Left lung (tissue), 10 donors: Measurements from ENCODE around the gene MRPL19. TPM values are rescaled to one million over a fixed set of nuclear protein-coding genes. Genes with fewer than 3 reads are reported as not detected.

Experiments used
- ATAC-seq: fragments of 200-7000 bp; cut with Tn5 transposase; one replicate; pipeline ENCODE4 v1.9.1; 2020; ENCODE audit warnings: moderate library complexity
- DNase-seq, 4 donors: peaks; one replicate each; pipeline ENCODE4 v3.0.0-alpha.2; 2013 to 2020
- H3K27ac ChIP-seq, 2 donors: fragments of 200-600 bp; sonication (generic) in 1 of 2; one replicate each; pipeline versions ENCODE4 v1.5.0 to v1.8.0; 2020 to 2021
- H3K27me3 ChIP-seq, 2 donors: fragments of 200-600 bp; sonication (generic) in 1 of 2; one replicate each; pipeline versions ENCODE4 v1.5.0 to v1.8.0; 2020 to 2021
- H3K36me3 ChIP-seq, 2 donors: fragments of 200-600 bp; sonication (generic) in 1 of 2; one replicate each; pipeline versions ENCODE4 v1.5.0 to v1.8.0; 2020 to 2021
- H3K4me1 ChIP-seq, 2 donors: fragments of 200-600 bp; one replicate each; pipeline ENCODE4 v1.8.0; 2021
- H3K4me3 ChIP-seq, 2 donors: fragments of 200-600 bp; sonication (generic) in 1 of 2; one replicate each; pipeline versions ENCODE4 v1.5.0 to v1.8.0; 2020 to 2021; ENCODE audit warnings: mild to moderate bottlenecking in 1 of 2
- H3K9me3 ChIP-seq, 2 donors: fragments of 200-600 bp; sonication (generic) in 1 of 2; one replicate each; pipeline versions ENCODE4 v1.5.0 to v1.8.0; 2020 to 2021
- CTCF ChIP-seq, 2 donors: fragments of 200-600 bp; sonication (generic) in 1 of 2; IDR thresholded peaks; one replicate each; pipeline versions ENCODE4 v1.5.0 to v1.8.0; 2021; ENCODE audit warnings: antibody characterized with exemption in 2 of 2
- intact Hi-C, 2 donors: fragments of 100-400 bp; cut with DNase I; formaldehyde crosslinking; loops; one replicate each; pipeline versions ENCODE4 v1.11.2 to v1.14.2; 2022
- polyA plus RNA-seq, 6 donors: library from polyadenylated mRNA; unstranded; fragments of 120-200 nt; gene quantifications; one replicate each; pipeline ENCODE4 v1.2.1, GENCODE V29; 2013; ENCODE audit not compliant: insufficient read length in 6 of 6
- total RNA-seq, 2 donors: library from RNA; stranded (reverse); fragmentation: NEBNext Ultra II Directional; extraction: Animal tissue kit (Norgen Biotek cat#: 25700); gene quantifications; one replicate each; pipeline ENCODE4 v1.2.1, GENCODE V29; 2021
- donor health status: DM: no; HTN: yes; CAD: no.
- donor health status: DM: no; HTN: no; CAD: no.

The MRPL19 gene
- total and polyA plus RNA-seq, 8 donors: 45.9 to 57.6 (median 52.4) TPM

- DNase-seq: no peak
- no peak overlapping the region for H3K27ac ChIP-seq
- no peaks in the 10 kb centered on the region for H3K4me1 ChIP-seq
- no peak for TF ChIP-seq CTCF (IDR thresholded peaks at IDR 0.05)
- ATAC-seq: no peak
- H3K4me3 ChIP-seq: no peak overlapping the region
- intact Hi-C loops: loop anchor here in 1 of 2 donors (10.0 kb wide), 1 partner anchor 152 kb away; no protein-coding TSS in a partner anchor
- no peaks in the 10 kb centered on the region for H3K27me3 ChIP-seq
- no peaks in the 10 kb centered on the region for H3K36me3 ChIP-seq
- H3K9me3 ChIP-seq: peaks cover 0 to 3% of the 10 kb centered on the region in 2 donors
Observed at GRCh38 chr2:75616406-75616805, 30.2 kb upstream of the MRPL19 start.

GRCh38 chr2:75616933-75617332 is 29.6 kb upstream of the MRPL19 start:
- Histone ChIP-seq H3K4me1 (no peaks in the 10 kb centered on the region), H3K27ac (no peak overlapping the region), H3K4me3 (no peak overlapping the region), H3K27me3 (no peaks in the 10 kb centered on the region), H3K9me3 (peaks cover 0 to 3% of the 10 kb centered on the region in 2 donors), H3K36me3 (no peaks in the 10 kb centered on the region)
- DNase-seq (no peak), ATAC-seq (no peak)
- TF ChIP-seq CTCF (IDR thresholded peaks at IDR 0.05): no peak
- intact Hi-C loops: loop anchor here in 1 of 2 donors (10.0 kb wide), 1 partner anchor 152 kb away; no protein-coding TSS in a partner anchor

- ATAC-seq: no peak
- DNase-seq: no peak
- Histone ChIP-seq H3K9me3 (peaks cover 0 to 3% of the 10 kb centered on the region in 2 donors), H3K4me1 (no peaks in the 10 kb centered on the region), H3K27me3 (no peaks in the 10 kb centered on the region), H3K4me3 (no peak overlapping the region), H3K36me3 (no peaks in the 10 kb centered on the region), H3K27ac (no peak overlapping the region)
- TF ChIP-seq CTCF (IDR thresholded peaks at IDR 0.05): no peak
- intact Hi-C loops: loop anchor here in 1 of 2 donors (10.0 kb wide), 1 partner anchor 155 kb away; no protein-coding TSS in a partner anchor
Observed at GRCh38 chr2:75619956-75620740, 26.4 kb upstream of the MRPL19 start.

- no peaks in the 10 kb centered on the region for H3K4me1 ChIP-seq
- TF ChIP-seq CTCF (IDR thresholded peaks at IDR 0.05): no peak
- no peak for DNase-seq
- no peak overlapping the region for H3K4me3 ChIP-seq
- no peak for ATAC-seq
- no peak overlapping the region for H3K27ac ChIP-seq
- no peaks in the 10 kb centered on the region for H3K36me3 ChIP-seq
- intact Hi-C loops: no loop called here
- no peaks in the 10 kb centered on the region for H3K27me3 ChIP-seq
- H3K9me3 ChIP-seq: peaks cover 0 to 3% of the 10 kb centered on the region in 2 donors
Observed at GRCh38 chr2:75621228-75621627, 25.4 kb upstream of the MRPL19 start.

- Histone ChIP-seq H3K4me1 (no peaks in the 10 kb centered on the region), H3K27me3 (no peaks in the 10 kb centered on the region), H3K9me3 (no peaks in the 10 kb centered on the region), H3K36me3 (no peaks in the 10 kb centered on the region), H3K4me3 (no peak overlapping the region), H3K27ac (no peak overlapping the region)
- ATAC-seq: no peak
- intact Hi-C loops: no loop called here
- no peak for TF ChIP-seq CTCF (IDR thresholded peaks at IDR 0.05)
- DNase-seq: no peak
Observed at GRCh38 chr2:75622500-75622899, 24.1 kb upstream of the MRPL19 start.
